Measurements from ENCODE around the gene KLHL14. TPM values are rescaled to one million over a fixed set of nuclear protein-coding genes. Genes with fewer than 3 reads are reported as not detected.
"Not testable (repeated sequence)": the region's sequence is repeated elsewhere in the genome, so short reads cannot be mapped to it uniquely, and the experiment has no call there.

The KLHL14 gene
- total RNA-seq, 4 donors from 2014 or later = 0.28 to 14.0 (median 1.1) TPM

DNA sequence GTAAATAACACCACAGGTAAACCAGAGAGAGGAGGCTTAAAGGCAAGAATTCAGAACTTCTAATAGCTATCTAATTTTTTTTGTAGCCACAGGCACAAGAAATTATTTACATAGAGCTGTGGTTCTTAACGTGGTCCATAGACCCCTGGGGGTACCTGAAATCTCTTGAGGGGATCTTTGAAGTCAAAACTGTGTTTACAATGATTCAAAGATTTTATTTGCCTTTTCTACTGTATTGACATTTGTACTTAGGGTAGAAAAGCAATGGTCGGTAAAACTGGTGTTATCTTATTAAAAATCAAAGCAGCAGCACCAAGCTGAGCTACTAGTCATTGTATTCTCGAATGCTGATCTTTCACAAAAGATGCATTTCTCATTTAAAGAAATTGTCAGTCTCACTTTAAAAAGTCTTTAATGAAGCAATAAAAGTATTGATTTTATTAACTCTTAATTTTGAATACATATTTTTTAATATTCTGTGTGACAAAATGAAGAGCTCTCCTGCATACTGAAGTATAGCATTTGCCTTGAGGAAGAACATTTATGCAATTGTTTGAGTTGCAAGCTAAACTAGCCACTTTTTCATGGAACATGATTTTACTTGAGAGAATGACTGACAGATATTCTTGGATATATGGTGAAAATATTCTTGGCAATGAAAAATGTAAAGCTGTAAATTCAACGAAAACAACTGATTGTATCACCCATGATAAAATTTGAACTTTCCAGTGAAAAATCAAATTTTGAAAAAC lies 25.6 kb upstream of the KLHL14 start:
- DNase-seq = no peak
- no peaks in the 10 kb centered on the region for H3K27me3 ChIP-seq
- no peaks in the 10 kb centered on the region for H3K9me3 ChIP-seq
- H3K27ac ChIP-seq = no peak overlapping the region
- H3K4me1 ChIP-seq = no peaks in the 10 kb centered on the region
- TF ChIP-seq, protein P1, sequence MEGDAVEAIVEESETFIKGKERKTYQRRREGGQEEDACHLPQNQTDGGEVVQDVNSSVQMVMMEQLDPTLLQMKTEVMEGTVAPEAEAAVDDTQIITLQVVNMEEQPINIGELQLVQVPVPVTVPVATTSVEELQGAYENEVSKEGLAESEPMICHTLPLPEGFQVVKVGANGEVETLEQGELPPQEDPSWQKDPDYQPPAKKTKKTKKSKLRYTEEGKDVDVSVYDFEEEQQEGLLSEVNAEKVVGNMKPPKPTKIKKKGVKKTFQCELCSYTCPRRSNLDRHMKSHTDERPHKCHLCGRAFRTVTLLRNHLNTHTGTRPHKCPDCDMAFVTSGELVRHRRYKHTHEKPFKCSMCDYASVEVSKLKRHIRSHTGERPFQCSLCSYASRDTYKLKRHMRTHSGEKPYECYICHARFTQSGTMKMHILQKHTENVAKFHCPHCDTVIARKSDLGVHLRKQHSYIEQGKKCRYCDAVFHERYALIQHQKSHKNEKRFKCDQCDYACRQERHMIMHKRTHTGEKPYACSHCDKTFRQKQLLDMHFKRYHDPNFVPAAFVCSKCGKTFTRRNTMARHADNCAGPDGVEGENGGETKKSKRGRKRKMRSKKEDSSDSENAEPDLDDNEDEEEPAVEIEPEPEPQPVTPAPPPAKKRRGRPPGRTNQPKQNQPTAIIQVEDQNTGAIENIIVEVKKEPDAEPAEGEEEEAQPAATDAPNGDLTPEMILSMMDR (IDR thresholded peaks at IDR 0.05) = no peak
- TF ChIP-seq POLR2A (IDR thresholded peaks at IDR 0.05) = no peak
- H3K36me3 ChIP-seq = no peaks in the 10 kb centered on the region
- no peak overlapping the region for H3K4me3 ChIP-seq

DNA sequence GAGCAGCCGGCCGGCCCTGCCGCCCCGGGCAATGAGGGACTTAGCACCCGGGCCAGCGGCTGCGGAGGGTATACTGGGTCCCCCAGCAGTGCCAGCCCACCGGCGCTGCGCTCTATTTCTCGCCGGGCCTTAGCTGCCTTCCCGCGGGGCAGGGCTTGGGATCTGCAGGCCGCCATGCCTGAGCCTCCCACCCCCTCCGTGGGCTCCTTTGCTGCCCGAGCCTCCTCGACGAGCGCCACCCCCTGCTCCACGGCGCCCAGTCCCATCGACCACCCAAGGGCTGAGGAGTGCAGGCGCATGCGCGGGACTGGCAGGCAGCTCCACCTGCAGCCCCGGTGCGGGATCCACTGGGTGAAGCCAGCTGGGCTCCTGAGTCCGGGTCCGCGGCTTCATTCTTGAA lies 21.8 kb upstream of the KLHL14 start:
- not testable (repeated sequence) for H3K27ac ChIP-seq, H3K9me3 ChIP-seq, H3K36me3 ChIP-seq, H3K27me3 ChIP-seq, DNase-seq, H3K4me3 ChIP-seq, H3K4me1 ChIP-seq

DNA sequence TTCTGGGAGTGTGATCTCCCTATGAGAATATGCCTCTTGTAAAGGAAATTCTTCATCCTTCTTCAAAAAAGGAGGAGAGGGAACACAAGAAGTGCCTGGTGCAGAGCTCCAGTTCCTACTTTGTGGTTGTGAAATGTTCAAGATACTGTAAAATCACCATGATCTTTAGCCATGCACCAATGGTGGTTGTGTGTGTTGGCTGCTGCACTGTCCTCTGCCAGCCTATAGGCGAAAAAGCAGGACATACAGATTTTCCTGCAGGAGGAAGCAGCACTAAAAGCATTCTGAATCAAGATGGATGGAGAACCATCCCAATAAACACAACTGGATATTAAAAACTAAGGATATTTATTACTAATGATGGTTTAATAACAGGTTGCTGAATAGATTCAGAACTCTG lies 6.2 kb upstream of the KLHL14 start:
- Histone ChIP-seq H3K27me3 (no peaks in the 10 kb centered on the region), H3K27ac (no peak overlapping the region), H3K9me3 (no peaks in the 10 kb centered on the region), H3K4me1 (no peaks in the 10 kb centered on the region), H3K36me3 (no peaks in the 10 kb centered on the region), H3K4me3 (no peak overlapping the region)
- no peak for TF ChIP-seq POLR2A (IDR thresholded peaks at IDR 0.05)
- TF ChIP-seq, protein P1 (IDR thresholded peaks at IDR 0.05) = no peak
- no peak for DNase-seq

DNA sequence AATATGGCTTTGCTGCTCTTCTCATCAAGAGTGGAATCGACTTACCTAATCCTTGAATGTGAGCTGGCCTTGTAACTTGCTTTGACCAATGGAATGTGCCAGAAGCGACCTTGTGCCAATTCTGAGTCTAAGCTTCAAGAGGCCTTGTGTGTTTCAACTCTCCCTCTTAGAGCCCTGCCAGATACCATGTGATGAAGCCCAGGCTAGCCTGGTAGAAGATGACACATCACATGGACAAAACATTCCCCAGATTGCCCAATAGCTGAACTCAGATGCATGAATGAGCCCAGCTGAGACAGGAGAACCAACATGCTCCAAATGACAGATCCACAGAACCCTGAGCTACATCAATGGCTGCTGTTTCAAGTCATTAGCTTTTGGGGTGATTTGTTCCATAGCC lies 4.2 kb upstream of the KLHL14 start:
- Histone ChIP-seq H3K9me3 (no peaks in the 10 kb centered on the region), H3K27ac (no peak overlapping the region), H3K4me3 (no peak overlapping the region), H3K27me3 (no peaks in the 10 kb centered on the region), H3K4me1 (peaks cover 0 to 2% (median 0%) of the 10 kb centered on the region in 4 donors), H3K36me3 (no peaks in the 10 kb centered on the region)
- no peak for DNase-seq
- TF ChIP-seq POLR2A (IDR thresholded peaks at IDR 0.05) = no peak
- TF ChIP-seq, protein P1 (IDR thresholded peaks at IDR 0.05) = no peak

DNA sequence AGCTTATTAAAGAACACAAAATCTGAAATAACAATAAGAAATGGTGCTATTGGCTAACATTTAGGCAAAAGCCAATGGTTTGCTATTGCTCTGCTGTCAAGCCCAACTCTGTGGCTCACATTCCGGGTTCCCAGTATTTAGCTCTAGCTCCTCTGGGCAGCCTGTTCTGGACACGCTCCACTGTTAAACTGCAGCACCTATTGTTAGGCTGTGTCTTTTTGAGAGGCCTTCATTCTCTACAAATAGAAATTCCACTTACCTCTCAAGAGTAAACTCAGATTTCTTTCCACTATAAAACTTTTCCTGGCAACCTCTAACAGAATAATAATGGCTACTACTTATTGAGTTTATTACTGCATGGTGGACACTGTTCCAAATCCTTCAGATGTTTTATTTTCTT lies 3.7 kb upstream of the KLHL14 start:
- no peaks in the 10 kb centered on the region for H3K36me3 ChIP-seq
- no peak overlapping the region for H3K4me3 ChIP-seq
- peaks cover 0 to 7% (median 0%) of the 10 kb centered on the region in 4 donors for H3K4me1 ChIP-seq
- no peak for TF ChIP-seq POLR2A (IDR thresholded peaks at IDR 0.05)
- TF ChIP-seq, protein P1 (IDR thresholded peaks at IDR 0.05) = no peak
- H3K27ac ChIP-seq = no peak overlapping the region
- no peak for DNase-seq
- peaks cover 0 to 4% of the 10 kb centered on the region in 2 donors for H3K27me3 ChIP-seq
- H3K9me3 ChIP-seq = no peaks in the 10 kb centered on the region

DNA sequence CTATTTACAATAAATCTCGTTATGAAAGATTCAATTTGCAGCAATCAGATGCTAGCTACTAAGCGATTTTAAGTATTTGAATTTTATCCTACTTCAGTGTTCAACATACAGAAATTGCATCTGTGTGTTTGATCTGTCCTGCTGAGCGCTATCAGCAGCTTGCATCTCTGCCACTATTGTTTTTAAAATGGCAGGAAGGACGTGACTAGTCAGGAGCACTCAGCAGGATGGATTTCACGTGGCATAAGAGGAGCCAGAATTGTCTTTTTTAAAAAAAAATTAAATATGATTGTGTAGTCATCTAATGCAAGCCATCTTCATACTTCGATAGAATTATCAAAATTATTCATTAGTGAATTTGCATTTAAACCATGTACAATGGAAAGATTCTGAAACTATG lies 2.8 kb upstream of the KLHL14 start:
- TF ChIP-seq, protein P1 (IDR thresholded peaks at IDR 0.05) = no peak
- TF ChIP-seq POLR2A (IDR thresholded peaks at IDR 0.05) = no peak
- no peaks in the 10 kb centered on the region for H3K9me3 ChIP-seq
- peaks cover 0 to 12% of the 10 kb centered on the region in 2 donors for H3K27me3 ChIP-seq
- no peak overlapping the region for H3K4me3 ChIP-seq
- H3K27ac ChIP-seq = no peak overlapping the region
- no peak for DNase-seq
- H3K4me1 ChIP-seq = peaks cover 0 to 16% (median under 1%) of the 10 kb centered on the region in 4 donors
- no peaks in the 10 kb centered on the region for H3K36me3 ChIP-seq

Measured in Peyer's patch (tissue), 4 donors.